Adrenal gland (tissue), 12 donors: ENCODE results near the gene PPP2R3B. TPM values are rescaled to one million over a fixed set of nuclear protein-coding genes. Genes with fewer than 3 reads are reported as not detected.

Source experiments
- DNase-seq, 7 donors: peaks; one replicate each; pipeline ENCODE4 v3.0.0-alpha.2; 2019 to 2020
- H3K27ac ChIP-seq, 5 donors: fragments of 200-600 bp; sonication (generic) in 4 of 5; 1 replicate in 3 of 5; 2 replicates in 2 of 5; pipeline versions ENCODE4 v1.5.1 to v1.8.0; 2016 to 2020; ENCODE audit warnings: mild to moderate bottlenecking in 1 of 5
- H3K27me3 ChIP-seq: fragments of 200-600 bp; 2 replicates; pipeline ENCODE4 v1.8.0; 2021
- H3K36me3 ChIP-seq, 2 donors: fragments of 200-600 bp; replicated peaks in 1 of 2; 1 replicate in 1 of 2; 2 replicates in 1 of 2; pipeline versions ENCODE4 v1.5.1 to v1.8.0; 2018 to 2022
- H3K4me1 ChIP-seq, 2 donors: fragments of 200-600 bp; replicated peaks in 1 of 2; 1 replicate in 1 of 2; 2 replicates in 1 of 2; pipeline versions ENCODE4 v1.5.1 to v1.8.0; 2018 to 2021
- H3K4me3 ChIP-seq, 4 donors: fragments of 200-600 bp; sonication (generic) in 3 of 4; one replicate each; pipeline ENCODE4 v1.5.1; 2016 to 2018
- H3K9me3 ChIP-seq, 3 donors: fragments of 200-600 bp; sonication (generic) in 1 of 3; replicated peaks in 1 of 3; 1 replicate in 2 of 3; 2 replicates in 1 of 3; pipeline versions ENCODE4 v1.5.1 to v1.8.0; 2016 to 2021
- CTCF ChIP-seq, 6 experiments: fragments of 450-650 bp in 4 of 6; fragments of 200-600 bp in 2 of 6; sonication (generic) in 1 of 6; IDR thresholded peaks; 1 replicate in 5 of 6; 2 replicates in 1 of 6; pipeline versions ENCODE4 v1.5.1 to v1.8.0; 2016 to 2021; ENCODE audit warnings: antibody characterized with exemption in 6 of 6, mild to moderate bottlenecking in 2 of 6, moderate library complexity in 1 of 6
- POLR2A ChIP-seq, 2 donors: fragments of 450-650 bp; IDR thresholded peaks; one replicate each; pipeline ENCODE4 v1.6.1; 2017; ENCODE audit warnings: antibody characterized with exemption in 2 of 2, mild to moderate bottlenecking in 2 of 2, moderate library complexity in 1 of 2
- WGBS, 4 donors: extraction: QIAGEN DNeasy Blood & Tissue Kit in 2 of 4; methylation state at CpG; one replicate each; pipeline versions ENCODE4 v1.1.5 to v1.1.7; 2013 to 2017; 5-methylcytosine and 5-hydroxymethylcytosine counted together
- intact Hi-C, 2 donors: fragments of 100-400 bp; cut with DNase I; formaldehyde crosslinking; loops; one replicate each; pipeline versions ENCODE4 v1.14.1 to v1.15.0; 2022 to 2023
- polyA plus RNA-seq, 3 donors: library from polyadenylated mRNA; stranded (reverse); fragments of 200-250 nt in 2 of 3; fragments of 350-450 nt in 1 of 3; fragmentation: Illumina TruSeq in 1 of 3; extraction: RNeasy Lipid Tissue Mini Kit (QIAGEN cat#74804) in 1 of 3; gene quantifications; one replicate each; pipeline ENCODE4 v1.2.3, GENCODE V29; 2013 to 2014
- total RNA-seq, 9 donors: library from RNA; depleted of rRNA in 4 of 9; stranded (reverse); fragments of >200 nt in 4 of 9; fragments of 120-200 nt in 1 of 9; fragmentation: NEBNext Ultra II Directional in 1 of 9; extraction: Animal tissue kit (Norgen Biotek cat#: 25700) in 1 of 9; gene quantifications; one replicate each; pipeline versions ENCODE4 v1.1.0 to v1.2.4, GENCODE V29; 2013 to 2023
- donor health status: healthy with polysubstance abuse.
- donor health status: Bipolar disorder and iron deficiency.
- donor health status: DM: yes; HTN: yes; CAD: no.
- donor health status: DM: no; HTN: no; CAD: no.
- donor health status: DM: no; HTN: no; CAD: no.
- donor health status: DM: yes; HTN: yes; CAD: no.

The PPP2R3B gene
- total and polyA plus RNA-seq, 12 donors = 2.1 to 112 (median 14.2) TPM

GRCh38 chrX:336227-336626 lies 50.5 kb downstream of the PPP2R3B start:
- peaks cover under 1% of the 10 kb centered on the region for H3K27me3 ChIP-seq
- TF ChIP-seq POLR2A (IDR thresholded peaks at IDR 0.05) (no peak), CTCF (IDR thresholded peaks at IDR 0.05) (no peak)
- no peaks in the 10 kb centered on the region for H3K36me3 ChIP-seq
- intact Hi-C loops = no loop called here
- 91 to 94% (median 93%) methylated on average over 21 of the region's 21 CpGs for WGBS, 4 donors
- H3K9me3 ChIP-seq = no peaks in the 10 kb centered on the region
- peaks cover 0 to 5% of the 10 kb centered on the region in 2 donors for H3K4me1 ChIP-seq
- H3K4me3 ChIP-seq = no peak overlapping the region
- H3K27ac ChIP-seq = no peak overlapping the region
- no peak for DNase-seq

GRCh38 chrX:335758-336155 lies 51.0 kb downstream of the PPP2R3B start:
- H3K4me1 ChIP-seq = peaks cover 0 to 8% of the 10 kb centered on the region in 2 donors
- no peak for DNase-seq
- 98 to 99% (median 98%) methylated on average over 17 of the region's 17 CpGs for WGBS, 4 donors
- H3K9me3 ChIP-seq = no peaks in the 10 kb centered on the region
- H3K27ac ChIP-seq = no peak overlapping the region
- no peaks in the 10 kb centered on the region for H3K36me3 ChIP-seq
- intact Hi-C loops = no loop called here
- H3K27me3 ChIP-seq = peaks cover 4% of the 10 kb centered on the region
- H3K4me3 ChIP-seq = no peak overlapping the region
- TF ChIP-seq CTCF (IDR thresholded peaks at IDR 0.05) (no peak), POLR2A (IDR thresholded peaks at IDR 0.05) (no peak)

- peaks cover 4% of the 10 kb centered on the region for H3K27me3 ChIP-seq
- DNase-seq = no peak
- TF ChIP-seq CTCF (IDR thresholded peaks at IDR 0.05) (no peak), POLR2A (IDR thresholded peaks at IDR 0.05) (no peak)
- 96 to 97% (median 97%) methylated on average over 30 to 47 of the region's 47 CpGs for WGBS, 4 donors
- no peak overlapping the region for H3K27ac ChIP-seq
- H3K9me3 ChIP-seq = no peaks in the 10 kb centered on the region
- no peak overlapping the region for H3K4me3 ChIP-seq
- peaks cover 0 to 8% of the 10 kb centered on the region in 2 donors for H3K4me1 ChIP-seq
- intact Hi-C loops = no loop called here
- H3K36me3 ChIP-seq = no peaks in the 10 kb centered on the region
Observed at GRCh38 chrX:334971-335757, 51.5 kb downstream of the PPP2R3B start.

GRCh38 chrX:334331-334891 lies 52.3 kb downstream of the PPP2R3B start:
- H3K4me3 ChIP-seq = no peak overlapping the region
- H3K36me3 ChIP-seq = no peaks in the 10 kb centered on the region
- intact Hi-C loops = no loop called here
- H3K27me3 ChIP-seq = peaks cover 4% of the 10 kb centered on the region
- peaks cover 0 to 8% of the 10 kb centered on the region in 2 donors for H3K4me1 ChIP-seq
- H3K9me3 ChIP-seq = no peaks in the 10 kb centered on the region
- no peak for TF ChIP-seq POLR2A (IDR thresholded peaks at IDR 0.05)
- TF ChIP-seq CTCF (IDR thresholded peaks at IDR 0.05) = no peak
- no peak for DNase-seq
- 74 to 84% (median 80%) methylated on average over 44 to 53 of the region's 53 CpGs for WGBS, 4 donors
- no peak overlapping the region for H3K27ac ChIP-seq
